ENCODE measurements around the gene CDH24. TPM values are rescaled to one million over a fixed set of nuclear protein-coding genes. Genes with fewer than 3 reads are reported as not detected.

Gene CDH24
- total and polyA plus RNA-seq, 9 of the 15 experiments (the other 6 are each of a cell fraction or from before 2014, with no cell fraction given) = 0.04 to 16.2 (median 4.9) TPM

DNA sequence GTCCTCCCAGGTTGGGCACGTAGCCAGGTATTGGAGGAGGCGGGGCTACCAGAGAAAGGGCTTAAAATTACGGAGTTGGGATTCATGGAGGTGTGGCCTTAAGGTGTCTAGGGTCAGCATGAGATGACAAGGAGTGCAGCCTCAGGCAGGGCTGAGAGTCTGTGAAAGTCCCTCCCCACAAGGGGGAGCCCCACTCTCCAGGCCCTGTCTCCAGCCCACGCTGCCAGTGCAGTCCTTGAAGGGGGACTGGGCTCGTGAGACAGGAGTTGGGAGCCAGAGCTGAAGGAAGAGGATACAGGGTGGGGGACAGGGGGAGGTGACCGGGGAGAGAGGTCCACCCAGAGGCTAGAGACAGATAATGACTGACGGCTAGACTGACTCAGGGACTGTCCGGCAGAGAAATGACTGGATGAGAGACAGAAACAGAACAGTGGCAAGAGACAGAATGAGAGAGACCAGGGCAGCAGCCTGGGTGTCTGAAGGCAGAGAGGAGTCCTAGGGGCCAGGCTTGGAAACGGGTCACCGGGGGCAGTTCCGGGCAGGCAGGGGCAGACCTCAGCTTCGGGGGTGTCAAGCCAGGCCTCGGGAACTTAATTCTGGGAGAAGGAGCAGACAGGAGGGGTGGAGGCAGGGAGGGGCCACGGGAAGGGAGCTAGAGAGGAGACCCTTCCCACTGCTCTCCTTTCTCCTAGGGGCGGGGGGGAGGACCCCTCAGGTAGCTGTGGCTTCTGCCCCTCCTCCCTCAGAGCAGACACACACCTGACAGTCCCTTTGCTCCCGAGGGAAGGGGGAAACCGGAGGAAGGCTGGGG lies 970 bp downstream of the CDH24 start (continued):
- TF ChIP-seq CBX8 (IDR thresholded peaks at IDR 0.05; ENCODE audit: borderline replicate concordance, extremely low read depth, low read depth, low read length, poor library complexity, severe bottlenecking) (no peak), RFX7 (CRISPR knock-in tag; IDR thresholded peaks at IDR 0.05) (no peak), ZNF77 (CRISPR knock-in tag; IDR thresholded peaks at IDR 0.05) (no peak), ELF1 (tag; IDR thresholded peaks at IDR 0.05) (no peak), TOE1 (IDR thresholded peaks at IDR 0.05; ENCODE audit: borderline replicate concordance) (0 out of 2 replicates have a peak, but pooled peaks have one; percentile 45), TOE1 (CRISPR knock-in tag; IDR thresholded peaks at IDR 0.05; ENCODE audit: borderline replicate concordance, low read depth) (no peak), ZNF444 (CRISPR knock-in tag; IDR thresholded peaks at IDR 0.05) (no peak), RB1 (IDR thresholded peaks at IDR 0.05; ENCODE audit: low read depth) (0 out of 2 replicates have a peak, but pooled peaks have one; percentile 24), ZBTB17 (CRISPR knock-in tag; IDR thresholded peaks at IDR 0.05) (no peak), CBFA2T2 (conservative IDR thresholded peaks at IDR 0.05) (0 out of 2 replicates have a peak, but pooled peaks have one; percentile 5), ZNF224 (CRISPR knock-in tag; IDR thresholded peaks at IDR 0.05) (no peak), CEBPZ (IDR thresholded peaks at IDR 0.05; ENCODE audit: borderline replicate concordance, low read depth, low read length) (no peak), RAD21 (CRISPR knock-in tag; conservative IDR thresholded peaks at IDR 0.05 in 1 of 2, IDR thresholded peaks at IDR 0.05 in 1 of 2) (peak; percentile 50 to 72), RBFOX2 (IDR thresholded peaks at IDR 0.05; ENCODE audit: low read depth, low read length) (peak; percentile 40; the same call in 1 of the 2 replicates)
- TF ChIP-seq, protein P1, sequence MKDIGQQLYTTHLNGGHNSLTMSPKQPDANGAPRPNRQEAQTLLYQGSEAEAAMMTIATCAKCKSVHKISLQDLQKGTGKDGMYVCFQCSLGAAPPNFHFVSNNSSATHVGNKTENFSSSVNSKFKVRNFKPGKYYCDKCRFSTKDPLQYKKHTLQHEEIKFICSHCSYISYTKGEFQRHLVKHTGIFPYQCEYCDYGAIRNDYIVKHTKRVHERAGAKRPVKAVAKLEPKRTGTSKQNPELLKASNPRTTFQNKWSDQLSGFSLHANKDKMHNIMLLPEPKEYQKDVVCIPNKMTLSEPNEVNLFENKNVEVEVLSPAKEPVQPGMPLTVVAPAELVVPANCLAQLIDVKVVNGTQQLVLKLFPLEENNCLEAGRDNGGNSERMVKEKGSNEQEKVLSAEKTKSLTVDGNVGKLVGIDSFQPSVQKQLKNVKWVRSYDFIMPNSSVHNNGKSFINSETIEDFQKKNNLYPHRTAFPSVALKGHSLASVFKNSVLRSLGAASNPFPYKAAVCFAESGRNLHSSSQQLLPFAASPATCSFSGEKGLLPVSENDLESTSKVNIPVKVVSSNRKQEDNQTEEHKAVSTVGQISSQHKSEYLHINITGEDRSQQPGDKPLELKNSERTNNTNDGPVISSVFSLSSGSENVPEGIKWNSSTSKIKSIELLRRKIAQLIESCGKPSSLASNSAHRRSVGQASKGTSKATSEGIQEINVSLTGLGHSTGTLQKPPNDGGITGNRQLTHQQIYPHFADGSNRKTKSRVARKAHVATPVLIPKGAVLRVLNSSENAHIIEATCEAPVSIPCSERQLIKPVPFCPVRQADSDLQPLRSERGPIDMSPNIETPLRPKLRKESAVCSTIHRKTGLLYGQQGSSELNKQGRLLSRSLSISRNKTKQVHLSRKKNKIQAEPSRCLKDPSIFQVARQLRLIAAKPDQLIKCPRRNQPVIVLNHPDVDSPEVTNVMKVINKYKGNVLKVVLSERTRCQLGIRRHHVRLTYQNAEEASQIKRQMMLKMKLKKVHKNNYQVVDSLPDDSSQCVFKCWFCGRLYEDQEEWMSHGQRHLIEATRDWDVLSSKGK (CRISPR knock-in tag; IDR thresholded peaks at IDR 0.05) = no peak
